Neural cell (in vitro differentiated cells): ENCODE measurements around the gene EHMT1.

Source experiments
- CTCF ChIP-seq: fragments of 450-650 bp; IDR thresholded peaks from 2 replicates; pipeline ENCODE4 v1.5.1; 2014; ENCODE audit warnings: antibody characterized with exemption, mild to moderate bottlenecking, moderate library complexity; ENCODE audit not compliant: poor library complexity, severe bottlenecking
- EP300 ChIP-seq: fragments of 450-650 bp; conservative IDR thresholded peaks from 2 replicates; pipeline ENCODE4 v1.6.1; 2014; ENCODE audit warnings: antibody characterized with exemption, mild to moderate bottlenecking, moderate library complexity; ENCODE audit not compliant: poor library complexity, severe bottlenecking
- EZH2 ChIP-seq: fragments of 200-600, 300-800 bp; shearing (Covaris generic), sonication (generic); IDR thresholded peaks from 2 replicates; pipeline ENCODE4 v1.6.1; 2014; ENCODE audit warnings: antibody characterized with exemption, low read length, borderline replicate concordance, mild to moderate bottlenecking; ENCODE audit not compliant: insufficient read depth, poor library complexity, severe bottlenecking
- POLR2AphosphoS5 ChIP-seq: IDR thresholded peaks from 2 replicates; pipeline ENCODE4 v1.6.1; 2012
- REST ChIP-seq: IDR thresholded peaks from 2 replicates; pipeline ENCODE4 v1.6.1; 2012; ENCODE audit warnings: borderline replicate concordance
- SMC3 ChIP-seq: fragments of 450-650 bp; conservative IDR thresholded peaks from 2 replicates; pipeline ENCODE4 v1.6.1; 2014; ENCODE audit warnings: antibody characterized with exemption, mild to moderate bottlenecking, moderate library complexity; ENCODE audit not compliant: poor library complexity
- TAF1 ChIP-seq: IDR thresholded peaks from 2 replicates; pipeline ENCODE4 v1.6.1; 2012; ENCODE audit warnings: low read depth

- no peak for TF ChIP-seq CTCF
- TF ChIP-seq REST = no peak
- TF ChIP-seq SMC3 = no peak
- TF ChIP-seq TAF1 = no peak
- TF ChIP-seq EZH2 = no peak
- TF ChIP-seq EP300 = no peak
- no peak for TF ChIP-seq POLR2AphosphoS5
These were observed 192.6 kb downstream of the EHMT1 start for GRCh38 chr9:137811283-137811870.
